CD4-positive, alpha-beta T cell (primary cell): ENCODE data around the gene PNLIPRP1. TPM values are rescaled to one million over a fixed set of nuclear protein-coding genes. Genes with fewer than 3 reads are reported as not detected.

ENCODE experiments used
- ATAC-seq: fragments of 200-7000 bp; cut with Tn5 transposase; one replicate; pipeline ENCODE4 v1.10.0; 2022; ENCODE audit warnings: mild to moderate bottlenecking; ENCODE audit not compliant: poor library complexity
- CTCF ChIA-PET: fragments of 350-600 bp; sonication (Branson Sonifier 250); formaldehyde crosslinking; loops from one replicate; lab custom pipeline; 2021; ENCODE audit warnings: antibody characterized with exemption, inconsistent platforms; lab: Charles Lee
- POLR2A ChIA-PET: fragments of 350-600 bp; sonication (Branson Sonifier 250); formaldehyde crosslinking; loops from one replicate; lab custom pipeline; 2021; ENCODE audit warnings: antibody characterized with exemption, inconsistent platforms; lab: Charles Lee
- DNase-seq, 14 experiments: peaks; one replicate each; pipeline ENCODE4 v3.0.0-alpha.2; 2013 to 2020; ENCODE audit warnings: mixed read lengths in 2 of 14
- H3K27ac ChIP-seq, 2 donors: one replicate each; pipeline versions ENCODE4 v1.5.1 to v1.7.0; 2013; ENCODE audit warnings: low read length in 2 of 2, low read depth in 1 of 2, mild to moderate bottlenecking in 1 of 2
- H3K27me3 ChIP-seq, 2 experiments: 1 replicate in 1 of 2; 2 replicates in 1 of 2; pipeline versions ENCODE4 v1.6.1 to v1.7.0; 2013; ENCODE audit warnings: low read length in 2 of 2, control low read depth in 1 of 2, mild to moderate bottlenecking in 1 of 2, moderate library complexity in 1 of 2; ENCODE audit not compliant: insufficient read depth in 2 of 2, control insufficient read depth in 1 of 2
- H3K36me3 ChIP-seq: one replicate; pipeline ENCODE4 v1.6.1; 2013; ENCODE audit warnings: low read length, control low read depth; ENCODE audit not compliant: insufficient read depth
- H3K4me1 ChIP-seq: one replicate; pipeline ENCODE4 v1.6.1; 2013; ENCODE audit warnings: low read length, control low read depth; ENCODE audit not compliant: insufficient read depth
- H3K4me3 ChIP-seq: one replicate; pipeline ENCODE4 v1.5.1; 2013; ENCODE audit warnings: mild to moderate bottlenecking, low read length, moderate library complexity
- H3K9me3 ChIP-seq, 2 experiments: 1 replicate in 1 of 2; 2 replicates in 1 of 2; pipeline versions ENCODE4 v1.6.1 to v1.7.0; 2013; ENCODE audit warnings: low read length in 2 of 2, mild to moderate bottlenecking in 2 of 2, control low read depth in 1 of 2, moderate library complexity in 1 of 2; ENCODE audit not compliant: control insufficient read depth in 1 of 2, insufficient read depth in 1 of 2
- H3K27ac Mint-ChIP-seq: one replicate; pipeline ENCODE4 v1.8.0; 2020; ENCODE audit warnings: mixed read lengths
- H3K27me3 Mint-ChIP-seq: one replicate; pipeline ENCODE4 v1.8.0; 2021; ENCODE audit warnings: mixed read lengths
- H3K36me3 Mint-ChIP-seq: one replicate; pipeline ENCODE4 v1.8.0; 2021; ENCODE audit warnings: low read depth, mixed read lengths
- H3K4me1 Mint-ChIP-seq: one replicate; pipeline ENCODE4 v1.8.0; 2021; ENCODE audit warnings: low read depth, mixed read lengths
- H3K4me3 Mint-ChIP-seq: one replicate; pipeline ENCODE4 v1.8.0; 2020; ENCODE audit warnings: mild to moderate bottlenecking, mixed read lengths
- H3K9me3 Mint-ChIP-seq: one replicate; pipeline ENCODE4 v1.8.0; 2020; ENCODE audit warnings: mixed read lengths
- intact Hi-C, 2 experiments: fragments of 100-400 bp; cut with DNase I in 1 of 2; cut with micrococcal nuclease in 1 of 2; formaldehyde crosslinking; loops; one replicate each; pipeline versions ENCODE4 v1.15.1 to v1.9.0; 2023 to 2025; cut with DNase I, micrococcal nuclease
- total RNA-seq, 174 experiments: library from RNA in 2 of 174; stranded (reverse) in 2 of 174; gene quantifications; one replicate each; pipeline ENCODE4 v1.2.3 and lab custom pipeline; 2021 to 2026
- TF ChIP-seq, protein P1 (sequence below): fragments of 200-600 bp; IDR thresholded peaks from one replicate; pipeline ENCODE4 v1.8.0; 2022; ENCODE audit warnings: antibody characterized with exemption, mild to moderate bottlenecking

Gene PNLIPRP1
- total RNA-seq, 2 experiments from 2014 or later = not detected

- Histone ChIP-seq H3K27ac (no peak overlapping the region), H3K4me3 (no peak overlapping the region), H3K36me3 (no peaks in the 10 kb centered on the region), H3K27me3 (peaks cover 13 to 18% of the 10 kb centered on the region in 2 experiments), H3K4me1 (no peaks in the 10 kb centered on the region), H3K9me3 (peaks cover 0 to 24% of the 10 kb centered on the region in 2 experiments)
- Mint-ChIP-seq H3K36me3 (no peaks in the 10 kb centered on the region), H3K27me3 (peaks cover 50% of the 10 kb centered on the region), H3K4me3 (no peak overlapping the region), H3K27ac (no peak overlapping the region), H3K4me1 (no peaks in the 10 kb centered on the region), H3K9me3 (no peaks in the 10 kb centered on the region)
- POLR2A ChIA-PET = no interaction called here
- intact Hi-C loops = no loop called here
- CTCF ChIA-PET = no interaction called here
- TF ChIP-seq, protein P1, sequence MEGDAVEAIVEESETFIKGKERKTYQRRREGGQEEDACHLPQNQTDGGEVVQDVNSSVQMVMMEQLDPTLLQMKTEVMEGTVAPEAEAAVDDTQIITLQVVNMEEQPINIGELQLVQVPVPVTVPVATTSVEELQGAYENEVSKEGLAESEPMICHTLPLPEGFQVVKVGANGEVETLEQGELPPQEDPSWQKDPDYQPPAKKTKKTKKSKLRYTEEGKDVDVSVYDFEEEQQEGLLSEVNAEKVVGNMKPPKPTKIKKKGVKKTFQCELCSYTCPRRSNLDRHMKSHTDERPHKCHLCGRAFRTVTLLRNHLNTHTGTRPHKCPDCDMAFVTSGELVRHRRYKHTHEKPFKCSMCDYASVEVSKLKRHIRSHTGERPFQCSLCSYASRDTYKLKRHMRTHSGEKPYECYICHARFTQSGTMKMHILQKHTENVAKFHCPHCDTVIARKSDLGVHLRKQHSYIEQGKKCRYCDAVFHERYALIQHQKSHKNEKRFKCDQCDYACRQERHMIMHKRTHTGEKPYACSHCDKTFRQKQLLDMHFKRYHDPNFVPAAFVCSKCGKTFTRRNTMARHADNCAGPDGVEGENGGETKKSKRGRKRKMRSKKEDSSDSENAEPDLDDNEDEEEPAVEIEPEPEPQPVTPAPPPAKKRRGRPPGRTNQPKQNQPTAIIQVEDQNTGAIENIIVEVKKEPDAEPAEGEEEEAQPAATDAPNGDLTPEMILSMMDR = no peak
- DNase-seq (no peak), ATAC-seq (no peak)
Observed at GRCh38 chr10:116607336-116607735, 16.6 kb downstream of the PNLIPRP1 start.

GRCh38 chr10:116608686-116609594 lies 18.2 kb downstream of the PNLIPRP1 start:
- no peak for ATAC-seq
- Histone ChIP-seq H3K9me3 (peaks cover 0 to 24% of the 10 kb centered on the region in 2 experiments), H3K27me3 (peaks cover 13 to 18% of the 10 kb centered on the region in 2 experiments), H3K4me1 (no peaks in the 10 kb centered on the region), H3K36me3 (no peaks in the 10 kb centered on the region), H3K27ac (no peak overlapping the region), H3K4me3 (no peak overlapping the region)
- POLR2A ChIA-PET = no interaction called here
- TF ChIP-seq, protein P1 = no peak
- H3K4me3 Mint-ChIP-seq = no peak overlapping the region
- no peaks in the 10 kb centered on the region for H3K9me3 Mint-ChIP-seq
- H3K36me3 Mint-ChIP-seq = no peaks in the 10 kb centered on the region
- CTCF ChIA-PET = no interaction called here
- H3K27ac Mint-ChIP-seq = no peak overlapping the region
- no peaks in the 10 kb centered on the region for H3K4me1 Mint-ChIP-seq
- intact Hi-C loops = no loop called here
- H3K27me3 Mint-ChIP-seq = peaks cover 48% of the 10 kb centered on the region
- no peak for DNase-seq

GRCh38 chr10:116610443-116611152 lies 19.8 kb downstream of the PNLIPRP1 start:
- Histone ChIP-seq H3K27ac (no peak overlapping the region), H3K36me3 (no peaks in the 10 kb centered on the region), H3K27me3 (peaks cover 13 to 18% of the 10 kb centered on the region in 2 experiments), H3K4me3 (no peak overlapping the region), H3K4me1 (no peaks in the 10 kb centered on the region), H3K9me3 (peaks cover 0 to 29% of the 10 kb centered on the region in 2 experiments)
- ChIA-PET POLR2A (no interaction called here), CTCF (no interaction called here)
- TF ChIP-seq, protein P1 = no peak
- Mint-ChIP-seq H3K27me3 (peaks cover 40% of the 10 kb centered on the region), H3K4me3 (no peak overlapping the region), H3K27ac (no peak overlapping the region), H3K9me3 (no peaks in the 10 kb centered on the region), H3K4me1 (no peaks in the 10 kb centered on the region), H3K36me3 (no peaks in the 10 kb centered on the region)
- intact Hi-C loops = no loop called here
- DNase-seq (no peak), ATAC-seq (no peak)
